T-helper 1 cell (primary cell): ENCODE data around the gene PTPRM.
A peak's percentile ranks its signal among the peaks of the same experiment; 100 is the strongest.

Experiments used
- DNase-seq, 5 donors: peaks; one replicate each; pipeline ENCODE4 v3.0.0-alpha.2; 2012 to 2020

Gene PTPRM

DNA sequence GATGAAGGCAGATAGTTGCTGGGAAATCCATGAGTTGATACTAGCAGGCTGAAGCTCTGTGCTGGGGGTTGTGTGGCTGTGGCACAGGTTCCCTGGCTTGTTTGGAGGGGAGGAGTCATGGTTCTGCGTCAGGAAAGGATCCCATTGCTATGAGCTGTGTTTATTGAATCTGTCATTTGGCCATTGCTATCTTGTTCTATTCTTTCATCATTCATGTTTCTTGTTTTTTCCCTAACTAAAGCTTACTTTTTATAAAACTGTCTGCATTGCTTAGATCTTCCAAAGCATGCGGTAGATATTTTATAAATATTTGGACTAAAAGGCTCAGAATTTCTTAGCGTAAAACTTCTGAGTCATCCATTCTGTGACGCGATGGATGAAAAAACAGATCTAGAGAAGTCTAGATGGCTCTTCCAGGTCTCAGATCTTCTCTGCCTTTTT, 335.3 kb downstream of the PTPRM start:
- DNase-seq = no peak

DNA sequence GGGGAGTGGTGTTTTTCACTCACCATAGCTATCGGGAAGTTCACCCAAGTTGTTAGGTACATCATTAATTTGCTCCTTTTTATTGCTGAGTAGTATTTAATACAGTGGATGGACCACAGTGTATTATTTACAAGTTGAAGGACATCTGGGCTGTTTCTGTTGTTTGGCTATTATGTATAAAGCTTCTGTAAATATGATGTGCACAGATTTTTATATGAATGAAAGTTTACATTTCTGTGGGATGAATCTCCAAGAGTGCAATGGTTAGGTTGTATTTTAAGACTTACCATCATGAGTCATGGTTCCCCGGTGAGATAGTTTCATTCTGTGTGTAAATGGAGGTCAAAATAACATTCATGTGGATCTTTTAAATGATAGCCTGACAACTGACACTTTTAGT, 337.4 kb downstream of the PTPRM start:
- no peak for DNase-seq

- no peak for DNase-seq
Observed at GRCh38 chr18:7908681-7909299, 341.7 kb downstream of the PTPRM start.

- no peak for DNase-seq
Observed at GRCh38 chr18:7914834-7915670, 347.9 kb downstream of the PTPRM start.

DNA sequence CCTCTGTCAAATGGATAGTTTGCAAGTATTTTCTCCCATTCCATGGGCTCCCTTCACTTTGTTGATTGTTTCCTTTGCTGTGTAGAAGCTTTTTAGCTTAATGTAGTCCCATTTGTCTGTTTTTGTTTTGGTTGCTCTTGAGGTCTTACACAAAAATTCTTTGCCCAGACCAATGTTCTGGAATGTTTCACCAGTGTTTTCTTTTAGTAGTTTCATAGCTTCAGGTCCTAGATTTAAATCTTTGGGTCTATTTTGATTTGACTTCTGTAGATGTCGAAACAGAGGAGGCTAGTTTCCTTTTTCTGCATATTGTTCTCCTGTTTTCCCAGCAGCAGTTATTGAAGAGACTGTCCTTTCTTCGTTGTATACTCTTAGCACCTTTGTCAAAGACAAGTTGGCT, 351.6 kb downstream of the PTPRM start:
- DNase-seq = no peak

GRCh38 chr18:7919565-7919964, 352.4 kb downstream of the PTPRM start:
- no peak for DNase-seq

DNA sequence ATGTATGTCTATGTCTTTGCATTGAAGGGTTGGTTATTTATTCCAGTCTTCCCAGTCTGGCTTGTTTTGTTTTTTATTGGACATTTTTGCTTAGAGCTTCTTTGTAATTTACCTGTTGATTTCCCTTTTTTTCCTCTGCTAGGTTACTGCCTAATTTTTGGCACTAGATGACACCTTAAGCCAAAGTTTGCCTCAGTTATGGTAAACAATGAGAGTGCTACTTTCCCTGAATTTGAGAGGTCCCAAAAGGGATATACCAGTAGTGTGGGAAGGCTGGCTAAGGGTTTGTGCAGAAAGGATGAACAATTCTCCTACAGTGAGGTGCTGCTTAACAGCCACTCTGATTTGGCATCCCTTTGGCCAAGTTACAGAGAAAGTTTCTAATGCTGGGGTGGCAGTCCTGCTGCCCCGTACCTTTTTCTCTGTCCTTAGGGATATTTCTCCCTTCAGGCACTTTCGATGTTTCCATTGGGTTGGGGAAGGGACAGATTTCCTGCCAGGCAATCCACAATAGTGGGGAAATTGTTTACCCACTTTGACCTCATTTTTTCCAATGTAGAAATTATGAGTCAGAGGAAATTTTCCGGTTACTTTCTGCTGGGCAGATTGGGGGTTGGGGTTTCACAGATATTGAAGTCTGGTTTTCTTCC, 354.9 kb downstream of the PTPRM start:
- no peak for DNase-seq

GRCh38 chr18:7923105-7923504, 356.0 kb downstream of the PTPRM start:
- no peak for DNase-seq

GRCh38 chr18:7924616-7925015, 357.5 kb downstream of the PTPRM start:
- no peak for DNase-seq

DNA sequence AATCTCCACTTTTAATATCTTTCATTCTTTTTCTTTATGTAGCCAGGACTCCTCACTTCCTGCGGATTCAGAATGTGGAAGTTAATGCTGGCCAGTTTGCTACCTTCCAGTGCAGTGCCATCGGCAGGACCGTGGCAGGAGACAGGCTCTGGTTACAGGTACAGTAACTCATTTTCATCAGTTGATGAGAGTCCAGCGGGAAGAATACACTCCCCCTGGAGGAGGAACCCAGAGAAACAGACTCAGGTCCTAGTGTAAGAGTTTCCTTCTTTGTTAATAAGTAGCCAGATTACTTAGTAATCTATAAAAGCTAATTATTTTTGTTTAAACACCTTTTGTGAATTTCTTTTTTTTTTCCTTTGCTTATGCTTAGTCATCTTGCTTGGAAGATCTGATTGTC, 359.4 kb downstream of the PTPRM start:
- no peak for DNase-seq

DNA sequence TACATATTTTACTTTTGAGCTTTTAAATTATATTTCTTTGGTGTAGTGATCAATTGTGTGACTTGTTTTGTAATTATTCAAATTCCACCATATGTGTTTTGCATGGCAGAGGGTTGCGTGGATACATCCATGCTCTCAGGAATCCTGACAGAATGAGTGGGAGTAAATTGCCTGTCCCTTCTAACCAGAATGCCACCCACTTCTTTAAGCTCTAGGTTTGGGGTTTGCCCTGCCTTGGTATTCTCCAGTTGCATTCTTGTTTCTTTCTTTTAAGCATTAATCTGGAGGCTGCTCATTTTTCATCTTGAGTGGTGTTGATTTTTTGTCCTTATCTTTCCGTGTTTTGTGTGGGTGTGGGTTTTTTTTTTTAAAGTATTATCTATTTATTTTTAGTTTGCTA, 360.0 kb downstream of the PTPRM start:
- no peak for DNase-seq

DNA sequence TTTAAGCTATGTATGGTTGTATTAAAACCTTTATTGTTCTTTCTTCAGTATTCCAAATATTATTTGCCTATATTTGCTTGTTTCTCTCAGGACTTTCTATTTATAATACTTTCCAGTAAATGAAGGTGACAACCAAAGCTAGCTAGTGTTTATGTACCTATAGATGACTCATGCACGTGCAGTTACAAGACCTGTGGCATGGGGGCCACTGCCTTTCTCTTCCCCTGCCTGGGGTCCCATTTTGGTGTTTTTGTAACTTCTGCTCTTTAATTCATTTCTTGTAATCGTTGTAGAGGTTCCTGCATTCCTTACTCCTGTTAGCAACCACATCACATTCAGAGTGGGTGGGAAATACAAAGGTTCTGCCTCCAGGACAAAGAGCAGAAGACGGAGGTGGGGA, 364.6 kb downstream of the PTPRM start:
- DNase-seq = no peak

DNA sequence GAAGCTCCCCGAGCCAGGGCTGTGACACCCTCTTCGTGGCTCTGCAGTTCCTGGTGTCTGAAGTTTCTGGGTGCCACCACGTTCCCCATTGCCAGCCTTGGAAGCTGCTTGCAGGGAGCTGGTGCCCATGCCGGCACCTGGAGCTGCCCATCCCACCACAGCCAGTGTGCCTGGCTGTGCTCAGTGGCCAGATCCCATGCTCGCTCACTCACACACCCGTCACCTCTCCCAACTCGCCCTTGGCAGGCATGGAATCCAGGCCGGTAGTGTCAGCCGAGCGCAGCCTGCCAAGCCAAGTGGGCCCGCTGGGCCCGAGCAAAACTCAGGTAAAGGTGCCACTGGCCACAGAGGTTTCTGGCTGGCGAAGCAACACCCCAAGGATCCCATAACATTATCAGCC, 370.2 kb downstream of the PTPRM start:
- DNase-seq = no peak

- DNase-seq = no peak
Observed at GRCh38 chr18:7939521-7939920, 372.4 kb downstream of the PTPRM start.

GRCh38 chr18:7940379-7940778, 373.3 kb downstream of the PTPRM start:
- DNase-seq = no peak

- no peak for DNase-seq
Observed at GRCh38 chr18:7940971-7941370, 373.9 kb downstream of the PTPRM start.

DNA sequence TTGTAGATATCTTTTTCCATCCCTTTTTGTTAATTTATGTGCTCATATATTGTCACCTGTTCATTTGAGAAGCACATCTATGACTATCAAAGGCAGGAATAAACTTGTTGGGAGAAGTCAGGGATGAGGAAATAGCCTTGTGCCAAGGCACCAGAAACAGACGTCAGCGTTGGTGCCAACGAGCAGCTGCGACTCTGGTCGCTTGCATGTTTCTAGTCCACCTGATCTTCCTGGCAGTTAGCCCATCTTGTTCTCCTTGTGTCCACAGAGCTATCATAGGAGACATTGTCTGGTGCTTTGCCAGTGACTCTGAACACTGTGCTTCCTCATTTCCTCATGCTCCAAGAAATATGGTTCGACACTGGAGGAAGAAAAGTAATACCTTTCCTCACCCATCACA, 374.4 kb downstream of the PTPRM start:
- no peak for DNase-seq

- DNase-seq = no peak
Observed at GRCh38 chr18:7945882-7946281, 378.8 kb downstream of the PTPRM start.

DNA sequence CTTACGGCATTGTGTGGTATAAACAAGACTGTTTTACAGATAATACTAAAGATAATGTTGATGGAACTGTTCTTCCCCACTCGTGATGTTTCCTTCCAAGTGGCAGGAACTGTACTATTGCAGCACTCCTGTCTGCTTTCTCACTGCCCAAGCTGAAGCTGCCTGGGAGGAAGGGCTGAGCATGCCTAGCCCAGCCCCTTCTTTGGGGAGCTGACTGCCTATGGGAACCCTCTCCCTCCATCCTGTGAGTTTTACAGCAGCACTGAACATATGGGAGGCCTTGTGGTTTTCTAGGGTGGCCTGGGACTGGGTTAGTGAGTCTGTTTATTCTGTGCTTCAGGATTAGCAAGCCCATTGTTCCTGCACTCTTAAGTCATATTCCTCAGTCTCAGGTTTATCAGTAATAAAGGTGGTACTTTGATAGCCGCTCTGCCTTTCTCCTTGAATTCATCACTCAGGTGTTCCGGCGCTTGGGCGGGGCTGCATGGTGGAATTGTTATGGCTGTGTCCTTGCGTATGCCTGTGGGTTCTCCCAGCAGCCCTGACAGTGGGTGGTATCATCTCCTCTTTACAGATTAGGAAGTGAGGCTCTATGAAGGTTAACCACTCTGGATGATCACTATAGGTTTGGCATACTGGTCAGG, 379.7 kb downstream of the PTPRM start:
- peak in 3 of 5 donors; percentile 10 to 19 (median 17) for DNase-seq

GRCh38 chr18:7950380-7951136, 383.4 kb downstream of the PTPRM start:
- no peak for DNase-seq

DNA sequence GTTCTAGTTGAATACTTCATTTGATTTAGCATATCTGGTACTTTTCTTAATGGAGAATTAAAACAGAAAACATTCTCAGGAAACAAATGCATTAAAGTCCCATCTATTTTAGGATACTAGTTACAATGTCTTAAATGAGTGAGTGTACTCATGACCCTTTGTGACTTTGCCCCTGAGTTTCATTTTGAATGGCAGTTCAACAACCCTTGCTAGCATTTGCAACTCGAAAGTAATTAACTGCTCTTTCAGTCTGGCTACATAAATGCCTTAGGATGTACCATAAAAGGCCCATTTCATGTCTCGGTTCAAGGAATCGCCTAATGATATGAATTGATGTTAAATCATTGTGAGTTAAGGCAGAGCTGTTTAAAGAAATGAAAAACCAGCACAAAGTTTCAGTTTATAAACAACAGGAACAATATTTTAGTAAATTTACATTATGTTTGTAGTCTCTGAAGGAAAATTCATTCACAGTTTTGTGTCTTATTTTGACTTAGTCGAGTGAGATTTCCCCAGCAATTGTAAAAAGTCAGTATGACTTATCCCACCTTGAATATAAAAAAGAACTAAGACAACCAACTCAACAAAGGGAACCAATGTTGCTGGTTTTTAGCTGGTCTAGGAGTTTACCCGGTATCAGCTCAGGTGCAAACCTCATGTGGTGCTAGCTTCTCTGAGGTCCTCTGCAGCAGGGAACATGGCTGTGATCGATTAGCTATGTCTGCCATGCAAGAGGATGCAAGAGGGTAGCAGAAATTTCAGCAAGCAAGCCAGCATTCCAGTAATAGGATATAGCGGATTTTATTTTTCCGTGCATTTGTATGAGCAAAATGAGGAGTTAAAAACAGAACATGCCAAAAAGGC, 386.2 kb downstream of the PTPRM start:
- DNase-seq = peak in 1 of 5 donors; percentile 32

- no peak for DNase-seq
Observed at GRCh38 chr18:7954238-7954637, 387.1 kb downstream of the PTPRM start.
